ENCODE data around the gene FCMR. TPM values are rescaled to one million over a fixed set of nuclear protein-coding genes. Genes with fewer than 3 reads are reported as not detected.

The FCMR gene
- total RNA-seq, 1 donor: 117 TPM

DNA sequence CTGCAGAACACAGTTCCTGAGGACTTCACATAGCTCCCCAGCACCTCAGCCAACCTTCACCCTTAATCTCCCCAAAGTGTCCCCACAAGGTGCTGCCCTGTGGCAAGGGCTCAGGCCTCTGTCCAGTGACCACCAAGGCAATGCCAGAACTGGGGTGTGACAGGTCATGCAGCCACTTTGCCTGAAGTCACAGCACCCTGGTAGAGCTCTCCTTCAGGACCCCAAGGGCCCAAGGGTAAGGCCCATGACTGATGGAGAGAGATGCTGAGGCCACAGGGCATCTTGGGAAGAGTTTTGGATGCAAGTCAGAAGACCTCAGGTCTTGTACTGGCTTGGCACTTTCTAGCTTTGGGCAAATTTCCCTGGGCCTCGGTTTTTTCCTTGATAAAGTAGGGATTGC is 783 bp upstream of the FCMR start:
- H3K27me3 ChIP-seq (ENCODE audit: insufficient read depth, low read length): no peaks in the 10 kb centered on the region
- H3K9me3 ChIP-seq (ENCODE audit: low read depth, low read length): no peaks in the 10 kb centered on the region
- H3K4me1 ChIP-seq (ENCODE audit: insufficient read depth, low read length): peaks cover 95% of the 10 kb centered on the region
- H3K4me3 ChIP-seq (ENCODE audit: low read length): peak overlapping the region; percentile 68

GRCh38 chr1:206918076-206918475 is 3.7 kb downstream of the FCMR start:
- Histone ChIP-seq H3K27me3 (ENCODE audit: insufficient read depth, low read length) (no peaks in the 10 kb centered on the region), H3K4me3 (ENCODE audit: low read length) (peak overlapping the region; percentile 68), H3K4me1 (ENCODE audit: insufficient read depth, low read length) (peaks cover 90% of the 10 kb centered on the region), H3K9me3 (ENCODE audit: low read depth, low read length) (no peaks in the 10 kb centered on the region)

DNA sequence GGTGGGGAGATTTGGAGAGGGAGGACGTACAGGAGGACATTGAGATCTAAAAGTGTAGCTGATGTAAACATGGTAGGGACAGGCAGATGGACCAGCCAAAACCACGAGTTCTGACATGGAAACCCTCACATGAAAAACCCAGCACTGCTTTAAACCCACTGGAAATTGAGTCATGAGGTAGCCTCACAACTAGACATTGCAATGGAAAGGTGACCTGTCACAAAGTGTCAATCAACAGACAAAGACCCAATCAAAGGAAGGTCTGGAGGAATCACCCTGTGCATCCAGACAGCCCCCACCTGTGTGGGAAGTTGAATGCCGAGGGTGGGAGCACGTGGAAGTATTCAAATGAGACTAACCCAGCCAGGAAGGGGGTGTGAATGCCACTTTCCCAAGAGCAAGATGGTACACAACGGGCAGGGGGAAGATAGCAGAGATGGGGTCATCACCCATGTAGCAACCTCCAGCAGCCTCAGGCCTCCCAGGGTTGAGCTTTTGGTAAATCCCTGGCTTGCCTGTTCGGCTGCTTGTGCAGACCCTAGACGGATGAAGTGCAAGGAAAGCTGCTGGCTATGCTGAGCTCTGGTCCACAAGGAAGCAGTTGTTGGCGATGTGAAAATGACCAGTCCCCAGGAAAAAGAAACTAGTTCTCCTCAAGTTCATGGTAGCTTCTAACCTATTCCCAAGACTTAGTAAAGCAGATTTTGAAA is 5.6 kb downstream of the FCMR start:
- no peaks in the 10 kb centered on the region for H3K9me3 ChIP-seq (ENCODE audit: low read depth, low read length)
- H3K4me3 ChIP-seq (ENCODE audit: low read length): peak overlapping the region; percentile 1
- H3K27me3 ChIP-seq (ENCODE audit: insufficient read depth, low read length): no peaks in the 10 kb centered on the region
- peaks cover 85% of the 10 kb centered on the region for H3K4me1 ChIP-seq (ENCODE audit: insufficient read depth, low read length)

DNA sequence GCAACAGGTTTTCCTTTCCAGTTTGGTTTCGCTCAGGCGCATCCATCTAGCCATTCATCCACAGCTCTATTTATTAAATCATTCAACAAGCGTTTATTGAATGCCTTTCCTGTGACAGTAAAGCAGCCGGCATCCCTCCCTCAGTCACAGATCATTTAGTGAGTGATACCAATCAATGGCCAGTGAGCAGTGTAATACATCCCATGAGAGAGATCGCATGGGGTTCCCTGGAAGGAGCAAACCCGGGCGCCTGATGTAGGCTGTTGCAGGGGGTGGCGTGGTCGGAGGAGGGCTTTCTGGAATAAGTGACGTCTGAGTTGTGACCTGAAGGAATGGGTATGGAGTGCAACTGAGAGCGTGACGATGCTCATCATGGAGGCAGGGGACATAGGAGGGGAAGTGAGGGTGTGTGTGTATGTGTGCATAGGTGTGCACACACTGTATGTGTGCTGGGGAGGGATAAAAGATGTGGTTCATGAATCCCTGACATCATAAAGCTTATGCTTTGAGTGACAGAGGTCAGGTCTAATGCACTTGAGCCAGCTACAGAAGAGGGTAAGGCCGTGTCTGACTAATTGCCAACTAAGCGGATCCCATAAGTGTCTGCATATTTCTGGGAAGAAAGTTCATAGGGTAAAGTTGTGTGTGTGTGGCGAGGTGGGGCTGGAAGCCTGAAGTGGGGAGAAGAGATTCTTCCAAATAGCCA is 6.6 kb downstream of the FCMR start:
- Histone ChIP-seq H3K4me1 (ENCODE audit: insufficient read depth, low read length) (peaks cover 85% of the 10 kb centered on the region), H3K4me3 (ENCODE audit: low read length) (no peak overlapping the region), H3K27me3 (ENCODE audit: insufficient read depth, low read length) (peaks cover 7% of the 10 kb centered on the region), H3K9me3 (ENCODE audit: low read depth, low read length) (no peaks in the 10 kb centered on the region)

- Histone ChIP-seq H3K4me1 (ENCODE audit: insufficient read depth, low read length) (peaks cover 90% of the 10 kb centered on the region), H3K27me3 (ENCODE audit: insufficient read depth, low read length) (peaks cover 16% of the 10 kb centered on the region), H3K9me3 (ENCODE audit: low read depth, low read length) (no peaks in the 10 kb centered on the region), H3K4me3 (ENCODE audit: low read length) (no peak overlapping the region)
These were observed 7.8 kb downstream of the FCMR start for GRCh38 chr1:206913766-206914537.

GRCh38 chr1:206912445-206913095 is 9.2 kb downstream of the FCMR start:
- H3K9me3 ChIP-seq (ENCODE audit: low read depth, low read length): no peaks in the 10 kb centered on the region

GRCh38 chr1:206911064-206911663 is 10.6 kb downstream of the FCMR start:
- H3K4me1 ChIP-seq (ENCODE audit: insufficient read depth, low read length): peaks cover 83% of the 10 kb centered on the region
- H3K4me3 ChIP-seq (ENCODE audit: low read length): no peak overlapping the region
- H3K9me3 ChIP-seq (ENCODE audit: low read depth, low read length): no peaks in the 10 kb centered on the region
- peaks cover 24% of the 10 kb centered on the region for H3K27me3 ChIP-seq (ENCODE audit: insufficient read depth, low read length)

More at GRCh38 chr1:206912445-206913095, 9.2 kb downstream of the FCMR start:
- Histone ChIP-seq H3K27me3 (ENCODE audit: insufficient read depth, low read length) (peaks cover 24% of the 10 kb centered on the region), H3K4me1 (ENCODE audit: insufficient read depth, low read length) (peaks cover 87% of the 10 kb centered on the region), H3K4me3 (ENCODE audit: low read length) (no peak overlapping the region)

GRCh38 chr1:206909883-206910318 is 11.8 kb downstream of the FCMR start:
- peaks cover 82% of the 10 kb centered on the region for H3K4me1 ChIP-seq (ENCODE audit: insufficient read depth, low read length)
- no peaks in the 10 kb centered on the region for H3K9me3 ChIP-seq (ENCODE audit: low read depth, low read length)
- no peak overlapping the region for H3K4me3 ChIP-seq (ENCODE audit: low read length)
- H3K27me3 ChIP-seq (ENCODE audit: insufficient read depth, low read length): peaks cover 24% of the 10 kb centered on the region

GRCh38 chr1:206909161-206909882 is 12.4 kb downstream of the FCMR start:
- Histone ChIP-seq H3K4me3 (ENCODE audit: low read length) (no peak overlapping the region), H3K9me3 (ENCODE audit: low read depth, low read length) (no peaks in the 10 kb centered on the region), H3K27me3 (ENCODE audit: insufficient read depth, low read length) (peaks cover 24% of the 10 kb centered on the region), H3K4me1 (ENCODE audit: insufficient read depth, low read length) (peaks cover 80% of the 10 kb centered on the region)

DNA sequence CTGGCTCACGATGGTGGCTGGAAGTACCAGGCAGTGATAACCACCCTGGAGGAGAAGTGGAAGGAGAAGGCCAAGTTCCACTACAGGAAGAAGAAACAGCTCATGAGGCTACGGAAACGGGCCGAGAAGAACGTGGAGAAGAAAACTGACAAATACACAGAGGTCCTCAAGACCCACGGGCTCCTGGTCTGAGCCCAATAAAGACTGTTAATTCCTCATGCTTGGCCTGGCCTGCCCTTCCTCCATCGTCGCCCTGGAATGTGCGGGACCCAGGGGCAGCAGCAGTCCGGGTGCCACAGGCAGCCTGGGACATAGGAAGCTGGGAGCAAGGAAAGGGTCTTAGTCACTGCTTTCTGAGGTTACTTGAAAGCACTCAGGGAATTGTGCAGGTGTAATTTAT is 13.7 kb downstream of the FCMR start:
- peaks cover 24% of the 10 kb centered on the region for H3K27me3 ChIP-seq (ENCODE audit: insufficient read depth, low read length)
- peaks cover 70% of the 10 kb centered on the region for H3K4me1 ChIP-seq (ENCODE audit: insufficient read depth, low read length)
- no peak overlapping the region for H3K4me3 ChIP-seq (ENCODE audit: low read length)
- no peaks in the 10 kb centered on the region for H3K9me3 ChIP-seq (ENCODE audit: low read depth, low read length)

GRCh38 chr1:206907304-206907991 is 14.3 kb downstream of the FCMR start:
- Histone ChIP-seq H3K27me3 (ENCODE audit: insufficient read depth, low read length) (peaks cover 24% of the 10 kb centered on the region), H3K9me3 (ENCODE audit: low read depth, low read length) (no peaks in the 10 kb centered on the region), H3K4me3 (ENCODE audit: low read length) (no peak overlapping the region), H3K4me1 (ENCODE audit: insufficient read depth, low read length) (peaks cover 65% of the 10 kb centered on the region)

- Histone ChIP-seq H3K4me3 (ENCODE audit: low read length) (no peak overlapping the region), H3K4me1 (ENCODE audit: insufficient read depth, low read length) (peaks cover 51% of the 10 kb centered on the region), H3K9me3 (ENCODE audit: low read depth, low read length) (no peaks in the 10 kb centered on the region)
These were observed 16.2 kb downstream of the FCMR start for GRCh38 chr1:206905295-206906164.

More at GRCh38 chr1:206905295-206906164, 16.2 kb downstream of the FCMR start:
- H3K27me3 ChIP-seq (ENCODE audit: insufficient read depth, low read length): peaks cover 21% of the 10 kb centered on the region
